H1 (cell line): Measurements from ENCODE around the gene EEF2K. TPM values are rescaled to one million over a fixed set of nuclear protein-coding genes. Genes with fewer than 3 reads are reported as not detected.

ENCODE experiments used
- CTCF ChIA-PET: fragments of 300-600 bp; sonication (Branson Sonifier 250); formaldehyde crosslinking; loops from one replicate; lab custom pipeline; 2021; ENCODE audit not compliant: partially characterized antibody; lab: Charles Lee
- POLR2A ChIA-PET: fragments of 300-600 bp; sonication (Branson Sonifier 250); formaldehyde crosslinking; loops from one replicate; lab custom pipeline; 2021; ENCODE audit warnings: inconsistent platforms; ENCODE audit not compliant: partially characterized antibody; lab: Charles Lee
- DNase-seq, 2 experiments: peaks; one replicate each; pipeline versions ENCODE4 v3.0.0 to v3.0.0-alpha.2; 2010 to 2022; ENCODE audit warnings: low spot score in 2 of 2, low read depth in 1 of 2, mixed read lengths in 1 of 2
- FAIRE-seq: peaks from 2 replicates; lab custom pipeline; 2011; peaks lifted over from hg19 to GRCh38; lab: Jason Lieb, UNC
- H2AFZ ChIP-seq: 2 replicates; pipeline ENCODE4 v1.8.1; 2012; ENCODE audit warnings: low read length, inconsistent platforms
- H2AK5ac ChIP-seq: 2 replicates; pipeline ENCODE4 v1.6.1; 2013; ENCODE audit warnings: low read depth, low read length
- H2BK120ac ChIP-seq: replicated peaks from 2 replicates; pipeline ENCODE3; 2013; ENCODE audit warnings: low read depth, low read length, inconsistent platforms
- H2BK12ac ChIP-seq: 2 replicates; pipeline ENCODE4 v1.6.1; 2013; ENCODE audit warnings: low read depth, low read length
- H2BK15ac ChIP-seq: 2 replicates; pipeline ENCODE4 v1.6.1; 2013; ENCODE audit warnings: low read length
- H2BK20ac ChIP-seq: 2 replicates; pipeline ENCODE4 v1.6.1; 2013; ENCODE audit warnings: low read length
- H2BK5ac ChIP-seq: 2 replicates; pipeline ENCODE4 v1.6.1; 2013; ENCODE audit warnings: low read depth, low read length
- H3K14ac ChIP-seq: 2 replicates; pipeline ENCODE4 v1.6.1; 2013; ENCODE audit warnings: inconsistent platforms; ENCODE audit not compliant: insufficient read length
- H3K18ac ChIP-seq: 2 replicates; pipeline ENCODE4 v1.6.1; 2013; ENCODE audit warnings: low read length; ENCODE audit errors: extremely low read depth
- H3K23ac ChIP-seq: 2 replicates; pipeline ENCODE4 v1.6.1; 2013; ENCODE audit warnings: inconsistent platforms; ENCODE audit not compliant: insufficient read length
- H3K23me2 ChIP-seq: 2 replicates; pipeline ENCODE4 v1.6.1; 2013; ENCODE audit warnings: low read depth, low read length
- H3K27ac ChIP-seq: 2 replicates; pipeline ENCODE4 v1.6.1; 2011; ENCODE audit warnings: low read depth, low read length, inconsistent platforms
- H3K27me3 ChIP-seq, 4 experiments: replicated peaks in 1 of 4; 1 replicate in 1 of 4; 2 replicates in 3 of 4; pipeline versions ENCODE4 v1.6.1 to v1.8.1; 2011 to 2013; ENCODE audit warnings: low read length in 3 of 4, mild to moderate bottlenecking in 3 of 4, inconsistent platforms in 2 of 4, mixed read lengths in 2 of 4, moderate library complexity in 1 of 4; ENCODE audit not compliant: control insufficient read depth in 3 of 4, insufficient read depth in 3 of 4; ENCODE audit errors: extremely low read depth in 1 of 4
- H3K36me3 ChIP-seq, 4 experiments: 2 replicates each; pipeline versions ENCODE4 v1.6.1 to v1.8.1; 2011 to 2013; ENCODE audit warnings: mild to moderate bottlenecking in 4 of 4, low read length in 3 of 4, moderate library complexity in 2 of 4, control low read depth in 1 of 4, inconsistent platforms in 1 of 4; ENCODE audit not compliant: insufficient read depth in 4 of 4, control insufficient read depth in 2 of 4
- H3K4ac ChIP-seq: replicated peaks from 2 replicates; pipeline ENCODE3; 2013; ENCODE audit warnings: low read length, low read depth, mixed read lengths, inconsistent platforms; ENCODE audit not compliant: insufficient read length
- H3K4me1 ChIP-seq, 4 experiments: replicated peaks in 1 of 4; 1 replicate in 1 of 4; 2 replicates in 3 of 4; pipeline versions ENCODE4 v1.6.1 to v1.8.1; 2011 to 2013; ENCODE audit warnings: low read length in 3 of 4, inconsistent platforms in 2 of 4, mixed read lengths in 1 of 4; ENCODE audit not compliant: insufficient read depth in 4 of 4, control insufficient read depth in 3 of 4
- H3K4me2 ChIP-seq, 2 experiments: 2 replicates each; pipeline versions ENCODE4 v1.6.1 to v1.8.1; 2011 to 2013; ENCODE audit warnings: low read depth in 2 of 2, low read length in 2 of 2, control low read depth in 1 of 2, inconsistent platforms in 1 of 2, mild to moderate bottlenecking in 1 of 2; ENCODE audit not compliant: insufficient read depth in 1 of 2
- H3K4me3 ChIP-seq, 4 experiments: fragments of 200-600, 300-600 bp in 1 of 4; sonication (generic), shearing (Covaris generic), sonication (Bioruptor Twin) in 1 of 4; 2 replicates each; pipeline versions ENCODE4 v1.5.1 to v1.8.1; 2011 to 2016; ENCODE audit warnings: low read length in 4 of 4, low read depth in 3 of 4, control low read depth in 2 of 4, inconsistent platforms in 2 of 4, mild to moderate bottlenecking in 2 of 4, mixed read lengths in 1 of 4, moderate library complexity in 1 of 4; ENCODE audit not compliant: insufficient read depth in 2 of 4; ENCODE audit errors: extremely low read depth in 1 of 4
- H3K56ac ChIP-seq: replicated peaks from 2 replicates; pipeline ENCODE3; 2013; ENCODE audit warnings: low read depth, mild to moderate bottlenecking, mixed read lengths, low read length, inconsistent platforms; ENCODE audit not compliant: insufficient read length
- H3K79me1 ChIP-seq: 2 replicates; pipeline ENCODE4 v1.6.1; 2013; ENCODE audit warnings: low read depth, low read length, control low read depth
- H3K79me2 ChIP-seq, 2 experiments: 2 replicates each; pipeline versions ENCODE4 v1.6.1 to v1.8.1; 2012 to 2013; ENCODE audit warnings: low read length in 2 of 2, mild to moderate bottlenecking in 2 of 2, inconsistent platforms in 1 of 2; ENCODE audit not compliant: insufficient read depth in 2 of 2, control insufficient read depth in 1 of 2
- H3K9ac ChIP-seq, 4 experiments: replicated peaks in 1 of 4; 1 replicate in 1 of 4; 2 replicates in 3 of 4; pipeline versions ENCODE4 v1.6.1 to v1.8.1; 2011 to 2013; ENCODE audit warnings: low read depth in 3 of 4, low read length in 3 of 4, control low read depth in 2 of 4, mild to moderate bottlenecking in 2 of 4, moderate library complexity in 2 of 4, inconsistent platforms in 1 of 4; ENCODE audit errors: extremely low read depth in 1 of 4
- H3K9me3 ChIP-seq, 2 experiments: 2 replicates each; pipeline versions ENCODE4 v1.6.1 to v1.8.1; 2012 to 2013; ENCODE audit warnings: mild to moderate bottlenecking in 2 of 2, moderate library complexity in 2 of 2, control low read depth in 1 of 2, inconsistent platforms in 1 of 2, low read depth in 1 of 2, low read length in 1 of 2, mixed read lengths in 1 of 2; ENCODE audit not compliant: insufficient read depth in 2 of 2
- H4K20me1 ChIP-seq, 2 experiments: replicated peaks in 1 of 2; 2 replicates each; pipeline versions ENCODE3 to v1.8.1; 2011 to 2013; ENCODE audit warnings: inconsistent platforms in 2 of 2, low read length in 2 of 2, mild to moderate bottlenecking in 1 of 2; ENCODE audit not compliant: insufficient read depth in 2 of 2, control insufficient read depth in 1 of 2
- H4K5ac ChIP-seq: 2 replicates; pipeline ENCODE4 v1.6.1; 2013; ENCODE audit warnings: low read length, low read depth, mixed read lengths, inconsistent platforms; ENCODE audit not compliant: insufficient read length
- H4K8ac ChIP-seq: 2 replicates; pipeline ENCODE4 v1.8.0; 2013; ENCODE audit warnings: mild to moderate bottlenecking, moderate library complexity, low read length, inconsistent platforms; ENCODE audit not compliant: insufficient read depth; ENCODE audit errors: extremely low read depth
- H4K91ac ChIP-seq: replicated peaks from 2 replicates; pipeline ENCODE3; 2013; ENCODE audit warnings: low read length, mixed read lengths, inconsistent platforms; ENCODE audit not compliant: insufficient read length
- BCL11A ChIP-seq, 2 experiments: IDR thresholded peaks; one replicate each; pipeline ENCODE4 v1.6.1; 2011; ENCODE audit warnings: low read depth in 2 of 2, low read length in 2 of 2, mild to moderate bottlenecking in 2 of 2
- CBX5 ChIP-seq: fragments of 300-800, 300-1000 bp; sonication (generic); IDR thresholded peaks from 2 replicates; pipeline ENCODE4 v1.7.1; 2016; ENCODE audit warnings: antibody characterized with exemption, low read length, low read depth
- CBX8 ChIP-seq: fragments of 300-800, 300-1000 bp; sonication (generic); IDR thresholded peaks from 2 replicates; pipeline ENCODE4 v1.7.1; 2016; ENCODE audit warnings: low read depth, low read length, borderline replicate concordance
- EGR1 ChIP-seq: IDR thresholded peaks from 2 replicates; pipeline ENCODE4 v1.6.1; 2011; ENCODE audit warnings: low read depth, low read length, borderline replicate concordance
- EP300 ChIP-seq, 2 experiments: IDR thresholded peaks; 1 replicate in 1 of 2; 2 replicates in 1 of 2; pipeline ENCODE4 v1.6.1; 2011 to 2012; ENCODE audit warnings: low read depth in 2 of 2, low read length in 2 of 2, mild to moderate bottlenecking in 2 of 2, borderline replicate concordance in 1 of 2, inconsistent platforms in 1 of 2, moderate library complexity in 1 of 2
- FOSL1 ChIP-seq: IDR thresholded peaks from 2 replicates; pipeline ENCODE4 v1.6.1; 2011; ENCODE audit warnings: mild to moderate bottlenecking, low read depth, low read length, moderate library complexity; ENCODE audit not compliant: insufficient read depth
- HDAC6 ChIP-seq: IDR thresholded peaks from one replicate; pipeline ENCODE4 v1.7.1; 2012; ENCODE audit warnings: low read depth, mild to moderate bottlenecking, inconsistent platforms, low read length, moderate library complexity
- POLR2A ChIP-seq, 2 experiments: IDR thresholded peaks; 1 replicate in 1 of 2; 2 replicates in 1 of 2; pipeline ENCODE4 v1.6.1; 2011; ENCODE audit warnings: low read depth in 2 of 2, low read length in 2 of 2, mild to moderate bottlenecking in 2 of 2; ENCODE audit errors: control extremely low read depth in 1 of 2
- POLR2AphosphoS5 ChIP-seq: IDR thresholded peaks from 2 replicates; pipeline ENCODE4 v1.6.1; 2011; ENCODE audit warnings: low read depth, low read length
- SP2 ChIP-seq: IDR thresholded peaks from 2 replicates; pipeline ENCODE4 v1.6.1; 2012; ENCODE audit warnings: mild to moderate bottlenecking, low read length, inconsistent platforms
- SRF ChIP-seq: IDR thresholded peaks from 2 replicates; pipeline ENCODE4 v1.6.1; 2011; ENCODE audit warnings: mild to moderate bottlenecking, low read depth, low read length, moderate library complexity
- TAF1 ChIP-seq: IDR thresholded peaks from 2 replicates; pipeline ENCODE4 v1.6.1; 2011; ENCODE audit warnings: mild to moderate bottlenecking, low read depth, low read length
- TAF7 ChIP-seq: optimal IDR thresholded peaks from 2 replicates; pipeline ENCODE3; 2011; ENCODE audit warnings: low read depth, mild to moderate bottlenecking, inconsistent platforms, low read length, moderate library complexity, borderline replicate concordance
- TEAD4 ChIP-seq: IDR thresholded peaks from 2 replicates; pipeline ENCODE4 v1.6.1; 2012; ENCODE audit warnings: low read depth, low read length, inconsistent platforms, mixed read lengths
- ZNF274 ChIP-seq: IDR thresholded peaks from 2 replicates; pipeline ENCODE4 v1.7.0; 2012; ENCODE audit warnings: low read length, borderline replicate concordance; ENCODE audit errors: extremely low read depth
- WGBS, 2 experiments: shearing (Covaris generic) in 1 of 2; methylation state at CpG; one replicate each; pipeline versions ENCODE4 v1.1.6 to v1.1.7; 2013 to 2015; ENCODE audit warnings: low lambda C conversion rate in 2 of 2, mixed read lengths in 2 of 2, inconsistent platforms in 1 of 2, low coverage in 1 of 2, missing lambda C conversion rate in 1 of 2; ENCODE audit not compliant: insufficient replicate concordance in 2 of 2, insufficient coverage in 1 of 2, insufficient read length in 1 of 2; ENCODE audit errors: extremely low coverage in 1 of 2, missing lambda C conversion rate in 1 of 2; 5-methylcytosine and 5-hydroxymethylcytosine counted together
- polyA plus RNA-seq, 7 experiments: library from polyadenylated mRNA; depleted of rRNA in 3 of 7; stranded (reverse) in 5 of 7; unstranded in 2 of 7; fragments of >200 nt in 5 of 7; fragments of 200-250 nt in 2 of 7; gene quantifications; 1 replicate in 5 of 7; 2 replicates in 1 of 7; 4 replicates in 1 of 7; pipeline versions ENCODE4 v1.2.1 to v1.2.3, GENCODE V29; 2011 to 2013; ENCODE audit warnings: missing spikeins in 2 of 7, mixed read lengths in 2 of 7
- total RNA-seq: library from RNA; stranded (reverse); fragmentation: NEBNext Ultra II Directional; extraction: Animal tissue kit (Norgen Biotek cat#: 25700); gene quantifications from 2 replicates; pipeline ENCODE4 v1.2.1, GENCODE V29; 2021

The EEF2K gene
- total and polyA plus RNA-seq, 2 of the 8 experiments (the other 6 are each of a cell fraction or from before 2014, with no cell fraction given), result 14.9 to 30.2 TPM

- Histone ChIP-seq H3K36me3 (no peaks in the 10 kb centered on the region), H4K20me1 (no peaks in the 10 kb centered on the region), H3K4me2 (no peak overlapping the region), H3K27me3 (no peaks in the 10 kb centered on the region), H3K56ac (no peak overlapping the region), H3K9me3 (no peaks in the 10 kb centered on the region), H2BK12ac (no peak overlapping the region), H4K8ac (no peak overlapping the region), H2BK15ac (no peak overlapping the region), H3K4me1 (peaks cover 0 to under 1% (median 0%) of the 10 kb centered on the region in 4 experiments; a peak in 2 of 7 replicates), H3K23ac (no peak overlapping the region), H3K79me2 (peaks cover 0 to 2% of the 10 kb centered on the region in 2 experiments; a peak in 2 of 4 replicates), H3K4me3 (no peak overlapping the region), H2BK20ac (no peak overlapping the region), H2AFZ (no peak overlapping the region), H2BK120ac (no peak overlapping the region), H2AK5ac (no peak overlapping the region), H3K4ac (no peak overlapping the region), H4K5ac (no peak overlapping the region), H4K91ac (no peak overlapping the region), H3K9ac (no peak overlapping the region), H3K14ac (no peak overlapping the region), H3K79me1 (no peaks in the 10 kb centered on the region; the same call in 1 of the 2 replicates), H3K23me2 (peaks cover 6% of the 10 kb centered on the region), H2BK5ac (no peak overlapping the region), H3K18ac (no peak overlapping the region), H3K27ac (no peak overlapping the region)
- no peak for DNase-seq
- FAIRE-seq, result no peak
- POLR2A ChIA-PET, result interaction anchor here (1.1 to 1.2 kb wide), 2 partner anchors 10 to 103 kb away, joined by 3 to 4 read pairs; no protein-coding TSS in a partner anchor
- WGBS, 2 experiments, result 91% methylated on average over 6 of the region's 6 CpGs; no CpG with 5 or more reads in 1 of the 2 experiments
- CTCF ChIA-PET, result interaction anchor here (0.7 to 2.6 kb wide), 6 partner anchors 10 to 147 kb away, joined by 3 to 16 read pairs (median 3); no protein-coding TSS in a partner anchor
- no peak for TF ChIP-seq SP2
- TF ChIP-seq TEAD4, result no peak
- no peak for TF ChIP-seq FOSL1
- no peak for TF ChIP-seq HDAC6
- TF ChIP-seq ZNF274, result no peak
- no peak for TF ChIP-seq TAF7
- no peak for TF ChIP-seq POLR2A (IDR thresholded peaks at IDR 0.05; ENCODE audit: control extremely low read depth in 1 of 2, low read depth in 2 of 2, low read length in 2 of 2)
- no peak for TF ChIP-seq POLR2AphosphoS5
- TF ChIP-seq BCL11A (IDR thresholded peaks at IDR 0.05; ENCODE audit: low read depth in 2 of 2, low read length in 2 of 2), result no peak
- no peak for TF ChIP-seq EGR1
- no peak for TF ChIP-seq CBX5
- no peak for TF ChIP-seq TAF1
- no peak for TF ChIP-seq CBX8
- no peak for TF ChIP-seq EP300 (IDR thresholded peaks at IDR 0.05; ENCODE audit: borderline replicate concordance in 1 of 2, low read depth in 2 of 2, low read length in 2 of 2)
- no peak for TF ChIP-seq SRF
Measured at GRCh38 chr16:22202261-22202637, 3.8 kb upstream of the EEF2K start.
